Natural killer cell treated with Interleukin-12 subunit alpha and Interleukin-12 subunit beta and Interleukin-15 and Interleukin-18, amount 100 ng/mL, for 72 hours (primary cell): Measurements from ENCODE around the gene RTP2. TPM values are rescaled to one million over a fixed set of nuclear protein-coding genes. Genes with fewer than 3 reads are reported as not detected.

Experiments used
- ATAC-seq, 2 donors: fragments of 150-1000 bp; cut with Tn5 transposase in 1 of 2; sonication (Bioruptor Pico), chemical (Tn5 transposase) in 1 of 2; 2 replicates each; pipeline ENCODE4 v1.10.0; 2021
- DNase-seq: peaks from one replicate; pipeline ENCODE4 v3.0.0; 2022; ENCODE audit warnings: low spot score
- H3K27ac Mint-ChIP-seq, 2 donors: 1 replicate in 1 of 2; 2 replicates in 1 of 2; pipeline ENCODE4 v1.8.0; 2022; ENCODE audit warnings: mixed read lengths in 2 of 2, mild to moderate bottlenecking in 1 of 2, moderate library complexity in 1 of 2
- H3K27me3 Mint-ChIP-seq, 2 donors: 1 replicate in 1 of 2; 2 replicates in 1 of 2; pipeline ENCODE4 v1.8.0; 2022; ENCODE audit warnings: mixed read lengths in 2 of 2
- H3K36me3 Mint-ChIP-seq: one replicate; pipeline ENCODE4 v1.8.0; 2022; ENCODE audit warnings: mixed read lengths
- H3K4me1 Mint-ChIP-seq, 2 donors: 1 replicate in 1 of 2; 2 replicates in 1 of 2; pipeline ENCODE4 v1.8.0; 2022; ENCODE audit warnings: low read depth in 2 of 2, mixed read lengths in 2 of 2, mild to moderate bottlenecking in 1 of 2
- H3K4me3 Mint-ChIP-seq: one replicate; pipeline ENCODE4 v1.8.0; 2022; ENCODE audit warnings: mixed read lengths
- H3K9me3 Mint-ChIP-seq: 2 replicates; pipeline ENCODE4 v1.8.0; 2022; ENCODE audit warnings: mixed read lengths
- total RNA-seq, 2 donors: library from RNA; stranded (reverse); gene quantifications; one replicate each; pipeline ENCODE4 v1.2.3, GENCODE V29; 2022

Gene RTP2
- total RNA-seq, 2 donors from 2014 or later = not detected

DNA sequence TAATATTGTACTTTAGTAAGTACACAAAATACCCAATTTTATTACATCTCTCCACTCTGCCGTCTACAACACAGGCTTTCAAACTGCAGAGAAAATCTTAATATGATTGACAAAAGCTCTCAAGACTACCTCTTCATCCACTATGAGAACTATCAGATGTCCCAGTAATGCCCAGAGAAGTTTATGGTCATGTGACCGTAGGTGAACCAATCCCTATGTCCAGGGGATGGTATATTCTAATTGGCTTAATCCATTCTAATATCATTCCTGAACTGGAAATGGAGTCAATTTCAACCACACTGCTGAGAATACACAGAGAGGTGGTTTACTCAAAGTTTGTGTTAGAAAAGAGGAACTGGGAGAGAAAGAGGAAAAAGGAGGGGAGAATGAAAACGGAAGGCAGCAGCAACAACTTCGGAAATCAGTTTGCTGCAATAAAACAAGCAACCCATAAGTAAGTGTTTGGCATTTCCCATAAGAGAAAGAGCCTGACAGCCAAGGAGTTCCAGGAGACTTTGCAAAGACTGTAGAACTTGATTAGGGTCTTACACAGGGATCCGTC, 39.4 kb downstream of the RTP2 start:
- ATAC-seq (no peak), DNase-seq (no peak)
- Mint-ChIP-seq H3K27me3 (peaks cover 25 to 31% of the 10 kb centered on the region in 2 donors), H3K9me3 (no peaks in the 10 kb centered on the region), H3K27ac (no peak overlapping the region), H3K4me1 (peaks cover 0 to 11% of the 10 kb centered on the region in 2 donors), H3K4me3 (no peak overlapping the region), H3K36me3 (no peaks in the 10 kb centered on the region)

DNA sequence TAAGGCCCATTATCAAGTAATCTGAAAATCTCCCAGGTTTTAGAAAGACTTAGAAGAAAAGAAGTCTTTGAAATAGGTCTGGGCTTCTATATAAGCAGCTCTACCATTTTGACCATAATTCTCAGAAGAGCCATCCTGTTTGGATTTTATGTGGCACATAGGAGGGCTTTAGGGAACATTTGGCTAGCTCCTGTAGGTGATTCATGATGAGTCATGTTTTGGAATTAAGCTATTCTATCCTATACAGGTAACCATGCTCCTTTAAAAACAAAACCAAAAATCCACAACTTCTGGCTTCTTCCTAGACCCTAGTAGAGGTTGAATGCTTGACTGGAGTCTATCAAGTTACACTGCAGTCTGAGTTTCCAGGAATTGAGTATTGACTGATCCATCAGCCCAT, 41.1 kb downstream of the RTP2 start:
- no peak for DNase-seq
- Mint-ChIP-seq H3K9me3 (no peaks in the 10 kb centered on the region), H3K36me3 (no peaks in the 10 kb centered on the region), H3K4me1 (peaks cover 0 to 10% of the 10 kb centered on the region in 2 donors), H3K27me3 (peaks cover 24% of the 10 kb centered on the region in 2 donors), H3K27ac (no peak overlapping the region), H3K4me3 (no peak overlapping the region)
- no peak for ATAC-seq

DNA sequence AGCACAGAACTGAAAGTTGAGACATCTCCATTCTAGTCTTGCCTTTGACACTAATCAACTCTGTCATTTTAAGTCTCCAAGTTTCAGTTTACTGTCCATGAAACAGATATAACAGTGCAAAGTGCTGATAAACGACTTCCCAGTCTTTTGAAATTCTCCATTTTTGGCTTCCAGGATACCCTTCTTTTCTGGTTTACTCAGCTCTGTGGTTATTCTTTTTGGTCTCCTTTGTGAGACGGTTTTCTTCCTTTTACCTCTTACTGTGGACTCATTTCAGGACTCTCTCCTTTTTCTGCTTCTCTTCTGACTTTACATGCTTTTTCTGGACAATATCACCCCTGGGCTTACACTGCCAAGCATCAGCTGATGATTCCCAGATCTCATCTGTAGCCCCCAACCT, 51.1 kb downstream of the RTP2 start:
- DNase-seq (no peak), ATAC-seq (no peak)
- Mint-ChIP-seq H3K9me3 (no peaks in the 10 kb centered on the region), H3K36me3 (no peaks in the 10 kb centered on the region), H3K4me1 (peaks cover 0 to 7% of the 10 kb centered on the region in 2 donors), H3K27me3 (peaks cover 49 to 79% of the 10 kb centered on the region in 2 donors), H3K4me3 (no peak overlapping the region), H3K27ac (no peak overlapping the region)

Other genes starting within 250 kb of the RTP2 start
- not detected for gene SST, start 32.2 kb downstream of the RTP2 start, total RNA-seq
- 100 to 1,000 TPM in 1 of 2 donors, 10 to 100 TPM in 1; 67.8 to 158 TPM for gene BCL6, start 42.9 kb upstream of the RTP2 start, total RNA-seq